Uterus (tissue), 4 donors: ENCODE measurements around the gene KBTBD8. TPM values are rescaled to one million over a fixed set of nuclear protein-coding genes. Genes with fewer than 3 reads are reported as not detected.

Experiments
- DNase-seq, 2 donors: peaks; one replicate each; pipeline ENCODE4 v3.0.0-alpha.2; 2019 to 2020
- H3K27ac ChIP-seq, 2 donors: fragments of 200-600 bp; sonication (generic); 1 replicate in 1 of 2; 2 replicates in 1 of 2; pipeline ENCODE4 v1.5.1; 2016 to 2018
- H3K27me3 ChIP-seq, 2 donors: fragments of 200-600 bp; sonication (generic); one replicate each; pipeline ENCODE4 v1.5.1; 2018 to 2019; ENCODE audit warnings: control low read depth in 1 of 2
- H3K36me3 ChIP-seq, 2 donors: fragments of 200-600 bp; sonication (generic); one replicate each; pipeline ENCODE4 v1.5.1; 2019; ENCODE audit warnings: control low read depth in 1 of 2
- H3K4me1 ChIP-seq, 2 donors: fragments of 200-600 bp; sonication (generic); one replicate each; pipeline ENCODE4 v1.5.1; 2018 to 2019; ENCODE audit warnings: control low read depth in 1 of 2
- H3K4me3 ChIP-seq, 2 donors: fragments of 200-600 bp; sonication (generic); 1 replicate in 1 of 2; 2 replicates in 1 of 2; pipeline ENCODE4 v1.5.1; 2018 to 2019; ENCODE audit warnings: mild to moderate bottlenecking in 1 of 2
- H3K9me3 ChIP-seq, 2 donors: fragments of 200-600 bp; sonication (generic); one replicate each; pipeline ENCODE4 v1.5.1; 2019; ENCODE audit warnings: control low read depth in 1 of 2
- POLR2A ChIP-seq, 2 donors: fragments of 450-650 bp; IDR thresholded peaks; one replicate each; pipeline ENCODE4 v1.6.1; 2016; ENCODE audit warnings: antibody characterized with exemption in 2 of 2, mild to moderate bottlenecking in 1 of 2, moderate library complexity in 1 of 2
- intact Hi-C: fragments of 100-400 bp; cut with DNase I; formaldehyde crosslinking; loops from one replicate; pipeline ENCODE4 v1.15.1; 2023; ENCODE audit warnings: low total_unique reads
- total RNA-seq, 4 donors: library from RNA; depleted of rRNA in 3 of 4; stranded (reverse); fragments of >200 nt in 3 of 4; gene quantifications; one replicate each; pipeline versions ENCODE4 v1.1.0 to v1.2.4, GENCODE V29; 2014 to 2023
- TF ChIP-seq, protein P1 (sequence below), 4 experiments: fragments of 200-600 bp in 2 of 4; fragments of 450-650 bp in 2 of 4; sonication (generic) in 2 of 4; IDR thresholded peaks; one replicate each; pipeline ENCODE4 v1.5.1; 2016 to 2019; ENCODE audit warnings: antibody characterized with exemption in 4 of 4, mild to moderate bottlenecking in 2 of 4, moderate library complexity in 1 of 4
- donor health status: DM: yes; HTN: yes; CAD: no.

The KBTBD8 gene
- total RNA-seq, 4 donors from 2014 or later, result 0.98 to 2.6 TPM; not detected in 2

DNA sequence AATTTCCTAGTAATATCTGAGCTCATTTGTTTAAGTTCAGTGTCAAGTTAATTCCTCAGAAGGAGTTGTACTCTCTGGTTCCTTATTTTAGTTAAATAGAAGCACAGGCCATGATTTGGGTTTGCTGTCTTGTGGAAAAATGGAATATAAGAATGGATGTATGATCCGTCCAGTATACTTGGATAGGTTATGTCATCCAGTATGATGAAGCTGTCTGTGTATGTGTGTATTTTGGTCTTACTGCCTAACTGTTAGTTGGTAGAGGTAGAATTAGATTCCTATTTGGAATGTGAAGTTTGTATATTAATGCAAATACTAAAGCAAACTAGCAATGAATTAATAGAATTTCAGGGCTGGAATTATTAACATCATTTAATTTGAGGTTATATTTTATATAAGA lies 7.9 kb downstream of the KBTBD8 start:
- Histone ChIP-seq H3K4me1 (no peaks in the 10 kb centered on the region), H3K9me3 (no peaks in the 10 kb centered on the region), H3K36me3 (no peaks in the 10 kb centered on the region), H3K27ac (no peak overlapping the region), H3K4me3 (no peak overlapping the region), H3K27me3 (no peaks in the 10 kb centered on the region)
- no peak for DNase-seq
- TF ChIP-seq, protein P1, sequence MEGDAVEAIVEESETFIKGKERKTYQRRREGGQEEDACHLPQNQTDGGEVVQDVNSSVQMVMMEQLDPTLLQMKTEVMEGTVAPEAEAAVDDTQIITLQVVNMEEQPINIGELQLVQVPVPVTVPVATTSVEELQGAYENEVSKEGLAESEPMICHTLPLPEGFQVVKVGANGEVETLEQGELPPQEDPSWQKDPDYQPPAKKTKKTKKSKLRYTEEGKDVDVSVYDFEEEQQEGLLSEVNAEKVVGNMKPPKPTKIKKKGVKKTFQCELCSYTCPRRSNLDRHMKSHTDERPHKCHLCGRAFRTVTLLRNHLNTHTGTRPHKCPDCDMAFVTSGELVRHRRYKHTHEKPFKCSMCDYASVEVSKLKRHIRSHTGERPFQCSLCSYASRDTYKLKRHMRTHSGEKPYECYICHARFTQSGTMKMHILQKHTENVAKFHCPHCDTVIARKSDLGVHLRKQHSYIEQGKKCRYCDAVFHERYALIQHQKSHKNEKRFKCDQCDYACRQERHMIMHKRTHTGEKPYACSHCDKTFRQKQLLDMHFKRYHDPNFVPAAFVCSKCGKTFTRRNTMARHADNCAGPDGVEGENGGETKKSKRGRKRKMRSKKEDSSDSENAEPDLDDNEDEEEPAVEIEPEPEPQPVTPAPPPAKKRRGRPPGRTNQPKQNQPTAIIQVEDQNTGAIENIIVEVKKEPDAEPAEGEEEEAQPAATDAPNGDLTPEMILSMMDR (IDR thresholded peaks at IDR 0.05), result no peak
- TF ChIP-seq POLR2A (IDR thresholded peaks at IDR 0.05), result no peak
- intact Hi-C loops, result no loop called here

DNA sequence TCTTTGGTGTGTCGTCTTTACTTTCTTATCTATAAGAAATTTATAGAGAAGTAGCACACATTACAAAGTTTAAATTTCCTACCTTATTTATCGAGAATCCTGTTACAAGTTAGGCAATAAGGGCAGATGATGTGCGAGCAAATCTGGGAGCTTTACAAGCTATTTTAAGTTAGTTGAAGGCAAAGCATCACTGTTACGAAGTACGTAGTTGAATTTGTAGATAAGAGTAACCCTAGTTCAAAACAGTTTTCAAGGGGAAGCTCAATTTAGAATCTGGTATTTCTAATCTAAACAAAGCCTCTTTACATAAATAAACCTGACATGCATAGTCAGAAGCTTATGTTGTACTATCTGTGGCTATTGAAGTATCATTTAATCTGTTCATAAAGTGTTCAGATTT lies 8.4 kb downstream of the KBTBD8 start:
- intact Hi-C loops, result no loop called here
- H3K36me3 ChIP-seq, result no peaks in the 10 kb centered on the region
- no peak for DNase-seq
- no peak for TF ChIP-seq POLR2A (IDR thresholded peaks at IDR 0.05)
- TF ChIP-seq, protein P1 (IDR thresholded peaks at IDR 0.05), result no peak
- H3K4me1 ChIP-seq, result no peaks in the 10 kb centered on the region
- no peaks in the 10 kb centered on the region for H3K27me3 ChIP-seq
- H3K27ac ChIP-seq, result no peak overlapping the region
- H3K4me3 ChIP-seq, result no peak overlapping the region
- H3K9me3 ChIP-seq, result no peaks in the 10 kb centered on the region

DNA sequence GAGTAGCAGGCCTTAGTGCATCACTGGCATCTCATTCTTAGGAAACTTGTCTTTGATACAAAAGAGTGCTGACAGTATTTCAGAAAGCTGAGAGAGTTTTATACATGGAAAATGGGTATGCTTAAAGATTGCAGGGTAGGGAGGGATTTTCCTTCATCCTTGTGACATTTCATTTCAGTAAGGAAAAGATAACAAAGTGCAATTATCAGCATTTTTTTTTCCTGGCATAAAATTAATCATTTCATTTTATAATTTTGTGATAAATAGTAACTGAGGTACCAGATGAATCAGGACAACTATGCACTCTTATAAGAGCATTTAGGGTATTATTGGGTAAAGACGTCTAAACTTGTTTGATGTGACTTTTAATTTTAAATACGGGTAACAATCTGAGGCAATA lies 10.3 kb downstream of the KBTBD8 start:
- H3K27me3 ChIP-seq, result no peaks in the 10 kb centered on the region
- intact Hi-C loops, result no loop called here

DNA sequence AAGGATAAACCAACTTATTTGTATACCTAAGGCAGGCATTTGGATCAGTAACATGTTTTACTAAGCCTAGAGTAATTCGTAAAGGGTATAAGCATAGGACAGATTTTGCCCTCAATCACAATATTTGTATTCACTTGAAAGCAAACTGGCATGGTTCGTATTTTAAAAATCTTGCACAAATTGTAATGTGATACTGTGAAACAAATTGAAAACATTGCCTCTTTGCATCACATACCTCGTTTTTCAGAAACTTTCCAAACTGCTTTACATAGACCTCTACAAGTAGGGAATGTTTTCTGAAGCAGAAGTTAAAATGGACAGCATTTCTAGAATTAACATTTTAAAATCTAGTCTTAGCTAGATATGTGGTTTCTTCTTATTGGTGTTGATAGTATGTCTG lies 11.6 kb downstream of the KBTBD8 start:
- no peak overlapping the region for H3K4me3 ChIP-seq
- DNase-seq, result no peak
- H3K9me3 ChIP-seq, result no peaks in the 10 kb centered on the region
- no peak for TF ChIP-seq POLR2A (IDR thresholded peaks at IDR 0.05)
- TF ChIP-seq, protein P1 (IDR thresholded peaks at IDR 0.05), result no peak
- H3K27me3 ChIP-seq, result no peaks in the 10 kb centered on the region
- no peaks in the 10 kb centered on the region for H3K4me1 ChIP-seq
- H3K27ac ChIP-seq, result no peak overlapping the region
- intact Hi-C loops, result no loop called here
- H3K36me3 ChIP-seq, result no peaks in the 10 kb centered on the region

More for the DNA sequence above, 10.3 kb downstream of the KBTBD8 start:
- Histone ChIP-seq H3K4me3 (no peak overlapping the region), H3K4me1 (no peaks in the 10 kb centered on the region), H3K9me3 (no peaks in the 10 kb centered on the region), H3K36me3 (no peaks in the 10 kb centered on the region), H3K27ac (no peak overlapping the region)
- no peak for TF ChIP-seq POLR2A (IDR thresholded peaks at IDR 0.05)
- TF ChIP-seq, protein P1 (IDR thresholded peaks at IDR 0.05), result no peak
- DNase-seq, result no peak

DNA sequence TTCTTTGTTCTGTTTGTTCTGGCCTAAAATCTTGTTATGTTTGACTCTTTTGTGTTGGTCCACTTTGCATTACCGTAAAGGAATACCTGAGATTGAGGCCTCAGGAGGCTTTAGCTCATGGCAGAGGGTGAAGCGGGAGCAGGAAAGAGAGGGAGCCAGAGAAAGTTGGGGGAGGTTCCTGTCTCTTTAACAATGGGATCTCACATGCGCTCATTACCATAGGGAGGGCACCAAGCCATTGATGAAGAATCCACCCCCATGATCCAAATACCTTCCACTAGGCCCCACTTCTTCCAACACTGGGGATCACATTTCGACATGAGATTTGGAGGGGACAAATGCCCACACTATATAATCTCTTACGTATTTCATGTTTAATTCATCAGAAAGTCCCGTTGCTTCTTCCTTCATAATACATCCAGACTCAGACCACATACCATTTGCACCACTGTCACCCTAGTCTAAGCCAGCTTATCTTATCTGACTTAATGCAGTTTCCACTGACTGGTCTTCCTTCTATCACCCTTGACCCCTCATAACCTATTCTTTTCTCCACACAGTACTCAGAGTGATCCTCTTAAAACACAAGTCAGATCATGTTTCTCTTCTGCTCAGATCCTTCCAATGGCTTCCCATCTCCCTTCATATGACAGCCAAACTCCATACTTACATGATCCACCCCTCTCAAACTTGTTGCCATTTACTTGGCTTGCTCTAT lies 13.5 kb downstream of the KBTBD8 start:
- H3K9me3 ChIP-seq, result no peaks in the 10 kb centered on the region
- DNase-seq, result no peak
- H3K4me3 ChIP-seq, result no peak overlapping the region
- no peak overlapping the region for H3K27ac ChIP-seq
- TF ChIP-seq, protein P1 (IDR thresholded peaks at IDR 0.05), result no peak
- TF ChIP-seq POLR2A (IDR thresholded peaks at IDR 0.05), result no peak
- intact Hi-C loops, result no loop called here
- no peaks in the 10 kb centered on the region for H3K4me1 ChIP-seq
- H3K36me3 ChIP-seq, result no peaks in the 10 kb centered on the region
- no peaks in the 10 kb centered on the region for H3K27me3 ChIP-seq
